ENCODE results near the gene TMEM26.

TMEM26 gene

DNA sequence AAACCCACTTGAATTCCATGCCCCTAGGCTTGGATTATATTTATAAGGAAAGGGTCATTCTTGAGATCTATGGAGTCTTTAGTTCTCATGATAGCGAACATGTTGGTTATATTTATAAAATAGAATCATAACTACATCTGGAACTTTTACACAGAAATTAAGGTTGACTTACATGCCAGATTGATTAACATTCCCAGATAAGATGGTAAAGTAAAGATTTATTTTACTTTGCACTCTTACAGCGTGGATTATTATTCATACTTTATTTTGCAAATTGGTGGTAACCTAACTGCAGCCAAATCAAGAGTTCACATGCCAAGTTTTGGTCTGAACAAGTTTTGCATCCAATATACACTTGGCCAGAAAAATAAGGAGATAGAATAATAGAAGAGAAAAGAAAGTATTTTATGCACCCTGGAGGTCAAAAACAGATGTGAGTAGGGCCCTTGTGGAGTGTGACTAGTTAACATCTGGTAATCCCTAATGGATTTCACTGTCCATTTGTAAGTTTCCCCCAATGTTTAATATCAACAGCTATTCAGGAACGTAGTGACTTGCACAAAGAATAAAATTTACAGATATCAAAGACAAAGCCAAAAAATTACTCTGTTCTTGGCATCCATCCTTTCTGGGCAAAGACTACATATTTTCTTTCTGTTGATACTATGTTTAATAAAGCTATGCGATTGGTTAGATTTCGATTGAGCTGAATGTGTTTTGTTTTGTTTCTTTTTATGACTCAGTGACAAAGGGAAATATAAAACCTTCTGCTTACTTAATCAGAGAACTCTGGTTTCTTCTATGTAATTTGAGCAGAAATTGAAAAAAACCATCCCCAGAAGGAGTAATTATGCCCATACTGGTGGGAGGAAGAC lies 10.1 kb upstream of the TMEM26 start:
- Histone ChIP-seq H3K9me3 (ENCODE audit: severe bottlenecking) (no peaks in the 10 kb centered on the region), H3K36me3 (ENCODE audit: low read depth) (no peaks in the 10 kb centered on the region), H3K4me1 (ENCODE audit: insufficient read depth, poor library complexity, severe bottlenecking) (peaks cover 6% of the 10 kb centered on the region), H3K27ac (ENCODE audit: poor library complexity, severe bottlenecking) (no peak overlapping the region), H3K27me3 (ENCODE audit: insufficient read depth, poor library complexity, severe bottlenecking) (no peaks in the 10 kb centered on the region), H3K4me3 (ENCODE audit: severe bottlenecking) (no peak overlapping the region)
- ATAC-seq (ENCODE audit: low read depth) (peak; percentile 40; the same call in 2 of the 3 replicates), DNase-seq (ENCODE audit: low spot score) (no peak)
- TF ChIP-seq, protein P1, sequence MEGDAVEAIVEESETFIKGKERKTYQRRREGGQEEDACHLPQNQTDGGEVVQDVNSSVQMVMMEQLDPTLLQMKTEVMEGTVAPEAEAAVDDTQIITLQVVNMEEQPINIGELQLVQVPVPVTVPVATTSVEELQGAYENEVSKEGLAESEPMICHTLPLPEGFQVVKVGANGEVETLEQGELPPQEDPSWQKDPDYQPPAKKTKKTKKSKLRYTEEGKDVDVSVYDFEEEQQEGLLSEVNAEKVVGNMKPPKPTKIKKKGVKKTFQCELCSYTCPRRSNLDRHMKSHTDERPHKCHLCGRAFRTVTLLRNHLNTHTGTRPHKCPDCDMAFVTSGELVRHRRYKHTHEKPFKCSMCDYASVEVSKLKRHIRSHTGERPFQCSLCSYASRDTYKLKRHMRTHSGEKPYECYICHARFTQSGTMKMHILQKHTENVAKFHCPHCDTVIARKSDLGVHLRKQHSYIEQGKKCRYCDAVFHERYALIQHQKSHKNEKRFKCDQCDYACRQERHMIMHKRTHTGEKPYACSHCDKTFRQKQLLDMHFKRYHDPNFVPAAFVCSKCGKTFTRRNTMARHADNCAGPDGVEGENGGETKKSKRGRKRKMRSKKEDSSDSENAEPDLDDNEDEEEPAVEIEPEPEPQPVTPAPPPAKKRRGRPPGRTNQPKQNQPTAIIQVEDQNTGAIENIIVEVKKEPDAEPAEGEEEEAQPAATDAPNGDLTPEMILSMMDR (IDR thresholded peaks at IDR 0.05; ENCODE audit: poor library complexity, severe bottlenecking): no peak

- Histone ChIP-seq H3K36me3 (ENCODE audit: low read depth) (no peaks in the 10 kb centered on the region), H3K27ac (ENCODE audit: poor library complexity, severe bottlenecking) (no peak overlapping the region), H3K27me3 (ENCODE audit: insufficient read depth, poor library complexity, severe bottlenecking) (no peaks in the 10 kb centered on the region), H3K4me3 (ENCODE audit: severe bottlenecking) (no peak overlapping the region), H3K9me3 (ENCODE audit: severe bottlenecking) (no peaks in the 10 kb centered on the region), H3K4me1 (ENCODE audit: insufficient read depth, poor library complexity, severe bottlenecking) (peaks cover 6% of the 10 kb centered on the region)
- ATAC-seq (ENCODE audit: low read depth) (no peak), DNase-seq (ENCODE audit: low spot score) (no peak)
- TF ChIP-seq, protein P1 (IDR thresholded peaks at IDR 0.05; ENCODE audit: poor library complexity, severe bottlenecking): no peak
These were observed 7.7 kb upstream of the TMEM26 start for GRCh38 chr10:61460835-61461234.

DNA sequence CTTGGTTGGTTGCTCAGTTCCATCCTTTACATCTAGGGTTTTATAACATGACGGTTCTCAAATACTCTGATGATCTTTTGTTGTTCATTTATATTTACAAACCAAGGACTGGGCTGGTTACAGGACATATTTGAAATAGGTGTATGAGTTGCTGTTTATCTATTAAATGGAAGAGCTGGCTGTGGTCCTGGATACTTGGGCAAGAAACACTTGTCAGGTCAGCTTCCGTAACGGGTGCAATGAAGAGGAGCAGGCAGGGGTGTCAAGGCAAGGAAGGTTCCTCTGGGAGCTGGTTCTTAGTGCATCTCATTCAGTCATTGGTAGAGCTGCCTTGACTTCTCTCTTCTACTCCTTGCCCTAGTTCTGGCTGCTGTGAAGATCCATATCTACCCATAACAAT lies 4.8 kb upstream of the TMEM26 start:
- DNase-seq (ENCODE audit: low spot score): no peak
- H3K9me3 ChIP-seq (ENCODE audit: severe bottlenecking): no peaks in the 10 kb centered on the region
- TF ChIP-seq, protein P1 (IDR thresholded peaks at IDR 0.05; ENCODE audit: poor library complexity, severe bottlenecking): no peak

GRCh38 chr10:61456095-61456789 lies 3.1 kb upstream of the TMEM26 start:
- Histone ChIP-seq H3K9me3 (ENCODE audit: severe bottlenecking) (no peaks in the 10 kb centered on the region), H3K36me3 (ENCODE audit: low read depth) (no peaks in the 10 kb centered on the region), H3K4me1 (ENCODE audit: insufficient read depth, poor library complexity, severe bottlenecking) (no peaks in the 10 kb centered on the region), H3K27ac (ENCODE audit: poor library complexity, severe bottlenecking) (no peak overlapping the region), H3K27me3 (ENCODE audit: insufficient read depth, poor library complexity, severe bottlenecking) (peaks cover 12% of the 10 kb centered on the region), H3K4me3 (ENCODE audit: severe bottlenecking) (no peak overlapping the region)
- ATAC-seq (ENCODE audit: low read depth) (no peak), DNase-seq (ENCODE audit: low spot score) (no peak)
- TF ChIP-seq, protein P1 (IDR thresholded peaks at IDR 0.05; ENCODE audit: poor library complexity, severe bottlenecking): no peak

More for the DNA sequence above, 4.8 kb upstream of the TMEM26 start:
- Histone ChIP-seq H3K27me3 (ENCODE audit: insufficient read depth, poor library complexity, severe bottlenecking) (peaks cover under 1% of the 10 kb centered on the region), H3K36me3 (ENCODE audit: low read depth) (no peaks in the 10 kb centered on the region), H3K4me1 (ENCODE audit: insufficient read depth, poor library complexity, severe bottlenecking) (no peaks in the 10 kb centered on the region), H3K4me3 (ENCODE audit: severe bottlenecking) (no peak overlapping the region), H3K27ac (ENCODE audit: poor library complexity, severe bottlenecking) (no peak overlapping the region)
- ATAC-seq (ENCODE audit: low read depth): no peak
